GM18507 (cell line): ENCODE data around the gene ADAMTSL2.

ENCODE experiments used
- DNase-seq: peaks from one replicate; pipeline ENCODE4 v3.0.0; 2011; ENCODE audit warnings: low read depth; ENCODE audit not compliant: insufficient read length; ENCODE audit errors: extremely low spot score
- FAIRE-seq: peaks from 2 replicates; lab custom pipeline; 2011; peaks lifted over from hg19 to GRCh38; lab: Jason Lieb, UNC

The ADAMTSL2 gene

GRCh38 chr9:133568186-133568585 lies 33.7 kb downstream of the ADAMTSL2 start:
- FAIRE-seq: no peak

DNA sequence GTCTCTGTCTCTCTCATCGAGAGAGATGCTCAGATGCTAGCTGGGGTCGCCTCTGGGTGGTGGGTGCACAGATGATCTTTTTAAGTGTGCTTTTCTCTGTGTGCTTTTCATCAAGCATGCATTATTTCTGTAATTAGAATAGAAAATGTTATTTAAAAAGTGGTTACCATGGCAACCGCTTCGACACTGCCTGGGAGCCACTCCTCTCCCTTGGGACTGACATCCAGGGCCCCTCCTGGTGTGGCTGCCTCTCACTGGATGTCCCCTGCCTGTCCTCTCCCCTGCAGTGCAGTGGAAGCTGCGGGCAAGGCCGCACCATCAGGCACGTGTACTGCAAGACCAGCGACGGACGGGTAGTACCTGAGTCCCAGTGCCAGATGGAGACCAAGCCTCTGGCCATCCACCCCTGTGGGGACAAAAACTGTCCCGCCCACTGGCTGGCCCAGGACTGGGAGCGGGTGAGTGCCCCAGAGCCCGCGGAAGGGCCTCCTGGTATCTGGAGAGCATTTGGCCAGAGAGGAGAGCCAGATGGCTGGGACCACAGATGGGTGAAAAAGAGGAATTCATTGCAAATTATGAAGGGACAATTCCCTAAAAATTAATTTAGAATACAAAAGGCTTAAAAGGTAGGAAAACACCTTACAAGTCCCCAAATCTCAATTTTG lies 34.7 kb downstream of the ADAMTSL2 start:
- no peak for FAIRE-seq

More at GRCh38 chr9:133568186-133568585, 33.7 kb downstream of the ADAMTSL2 start:
- no peak for DNase-seq

DNA sequence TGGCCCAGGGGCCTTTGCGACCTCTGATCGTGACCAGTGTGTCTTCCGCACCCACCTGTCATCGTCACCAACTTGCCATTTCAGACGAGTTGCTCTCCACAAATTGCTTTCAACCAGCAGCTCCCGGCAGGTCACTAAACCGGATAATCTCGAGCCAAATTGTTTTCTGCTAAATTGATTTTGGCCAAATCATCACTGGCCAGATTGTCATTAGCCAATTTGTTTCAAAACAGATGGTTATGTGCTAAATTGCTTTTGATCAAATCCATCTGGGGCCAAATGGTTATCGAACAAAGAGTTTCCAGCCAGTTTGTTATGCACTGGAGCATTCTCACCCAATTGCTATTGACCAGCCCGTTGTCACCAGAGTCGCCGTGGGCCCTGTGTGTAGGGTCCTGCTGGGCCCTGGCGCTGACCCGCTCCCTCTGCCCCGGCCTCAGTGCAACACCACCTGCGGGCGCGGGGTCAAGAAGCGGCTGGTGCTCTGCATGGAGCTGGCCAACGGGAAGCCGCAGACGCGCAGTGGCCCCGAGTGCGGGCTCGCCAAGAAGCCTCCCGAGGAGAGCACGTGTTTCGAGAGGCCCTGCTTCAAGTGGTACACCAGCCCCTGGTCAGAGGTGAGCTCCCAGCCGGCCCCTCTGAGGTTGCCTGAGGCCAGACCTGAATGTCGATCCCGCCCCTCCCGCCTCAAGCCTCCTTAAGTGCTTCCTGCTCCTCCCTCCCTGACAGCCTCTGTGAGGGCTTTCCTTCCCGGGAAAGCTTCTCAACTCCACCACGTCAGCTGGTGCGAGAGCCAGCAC lies 35.6 kb downstream of the ADAMTSL2 start:
- DNase-seq: no peak
- FAIRE-seq: no peak

More for the DNA sequence above, 34.7 kb downstream of the ADAMTSL2 start:
- no peak for DNase-seq

DNA sequence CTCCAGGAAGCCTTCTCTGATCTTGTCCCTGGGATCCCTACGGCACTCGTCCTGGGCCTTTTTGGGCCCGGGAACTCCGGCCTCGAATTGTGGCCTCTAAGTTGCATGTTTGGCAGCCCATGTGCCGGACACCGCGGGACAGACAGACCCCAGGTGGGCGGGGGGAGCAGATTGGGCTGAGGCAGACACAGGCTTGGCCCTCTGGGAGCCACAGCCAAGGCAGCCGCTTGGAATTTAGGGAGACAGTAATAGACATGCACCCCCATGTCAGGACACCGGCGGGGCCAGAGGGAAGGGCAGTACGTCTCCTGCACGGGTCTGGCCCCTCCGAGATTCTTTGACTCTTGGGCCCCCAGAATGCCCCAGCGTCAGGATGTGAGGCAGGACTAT lies 36.2 kb downstream of the ADAMTSL2 start:
- FAIRE-seq: no peak
- DNase-seq: no peak

GRCh38 chr9:133571391-133571890 lies 36.9 kb downstream of the ADAMTSL2 start:
- no peak for DNase-seq

DNA sequence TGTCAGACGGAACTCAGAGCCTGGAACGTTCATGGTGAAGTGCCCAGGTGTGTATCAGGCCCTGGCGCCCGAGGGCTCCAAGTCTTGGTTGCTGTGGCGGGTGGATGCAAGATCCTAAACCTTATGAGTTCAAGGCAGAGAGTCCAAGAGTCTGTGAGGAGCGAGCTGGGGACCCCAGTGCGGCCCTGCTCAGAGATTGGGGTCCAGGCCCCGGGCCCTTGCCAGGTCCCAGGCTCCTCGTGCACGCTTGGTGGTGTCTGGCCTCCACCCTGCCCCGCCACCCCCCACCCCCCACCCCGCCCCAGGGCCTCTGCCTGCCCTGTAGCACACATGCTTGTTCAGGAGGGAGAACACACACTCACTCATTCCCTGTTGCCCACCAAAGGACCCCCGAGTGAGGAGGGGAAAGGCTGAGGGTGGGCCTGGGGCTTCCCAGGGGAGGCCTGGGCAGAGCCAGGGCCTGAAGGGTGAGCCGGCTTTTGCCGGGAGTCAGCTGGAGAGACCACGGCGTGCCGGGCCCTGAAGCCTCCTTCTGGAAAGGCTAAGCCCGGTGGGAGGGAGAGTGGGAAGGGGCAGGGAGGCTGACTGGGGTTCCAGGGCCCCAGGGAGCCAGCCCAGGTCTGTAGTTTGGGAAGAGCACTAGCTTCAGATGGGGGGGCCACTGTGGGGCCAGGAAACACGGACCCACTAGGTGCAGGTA lies 37.5 kb downstream of the ADAMTSL2 start:
- no peak for DNase-seq

More at GRCh38 chr9:133571391-133571890, 36.9 kb downstream of the ADAMTSL2 start:
- no peak for FAIRE-seq

DNA sequence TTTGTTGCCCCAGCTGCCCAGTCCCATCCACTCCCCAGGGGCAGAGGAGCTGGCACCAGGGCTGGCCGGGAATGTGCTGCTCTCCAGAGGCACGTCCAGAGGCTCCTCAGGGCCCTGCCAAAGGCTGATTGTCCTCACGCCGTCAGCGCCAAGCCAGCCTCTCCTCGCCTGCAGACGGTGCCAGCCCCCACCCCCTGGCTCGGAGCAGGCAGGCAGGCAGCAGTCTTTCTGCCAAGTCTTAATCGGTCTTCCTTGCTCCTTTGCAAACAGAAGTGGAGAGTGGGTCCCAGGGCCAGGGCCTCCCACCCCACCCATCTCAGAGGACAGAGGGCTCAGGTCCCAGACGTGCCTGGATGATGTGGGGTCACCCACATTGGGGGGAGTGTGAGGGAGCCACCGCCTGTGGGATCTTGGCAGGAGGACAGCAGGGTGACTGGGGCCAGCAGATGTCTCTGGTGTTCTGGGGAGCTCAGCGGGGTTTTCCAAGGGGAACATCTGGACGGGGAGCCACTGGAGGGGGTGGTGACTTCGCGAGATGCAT lies 38.4 kb downstream of the ADAMTSL2 start:
- DNase-seq: no peak
- no peak for FAIRE-seq

More for the DNA sequence above, 37.5 kb downstream of the ADAMTSL2 start:
- FAIRE-seq: no peak

GRCh38 chr9:133573791-133574515 lies 39.4 kb downstream of the ADAMTSL2 start:
- FAIRE-seq (no peak), DNase-seq (no peak)

- DNase-seq: no peak
- no peak for FAIRE-seq
Measured at GRCh38 chr9:133574771-133575170, 40.3 kb downstream of the ADAMTSL2 start.

GRCh38 chr9:133575186-133576030 lies 40.9 kb downstream of the ADAMTSL2 start:
- DNase-seq (no peak), FAIRE-seq (no peak)

GRCh38 chr9:133576031-133576874 lies 41.7 kb downstream of the ADAMTSL2 start:
- no peak for DNase-seq
- FAIRE-seq: no peak

DNA sequence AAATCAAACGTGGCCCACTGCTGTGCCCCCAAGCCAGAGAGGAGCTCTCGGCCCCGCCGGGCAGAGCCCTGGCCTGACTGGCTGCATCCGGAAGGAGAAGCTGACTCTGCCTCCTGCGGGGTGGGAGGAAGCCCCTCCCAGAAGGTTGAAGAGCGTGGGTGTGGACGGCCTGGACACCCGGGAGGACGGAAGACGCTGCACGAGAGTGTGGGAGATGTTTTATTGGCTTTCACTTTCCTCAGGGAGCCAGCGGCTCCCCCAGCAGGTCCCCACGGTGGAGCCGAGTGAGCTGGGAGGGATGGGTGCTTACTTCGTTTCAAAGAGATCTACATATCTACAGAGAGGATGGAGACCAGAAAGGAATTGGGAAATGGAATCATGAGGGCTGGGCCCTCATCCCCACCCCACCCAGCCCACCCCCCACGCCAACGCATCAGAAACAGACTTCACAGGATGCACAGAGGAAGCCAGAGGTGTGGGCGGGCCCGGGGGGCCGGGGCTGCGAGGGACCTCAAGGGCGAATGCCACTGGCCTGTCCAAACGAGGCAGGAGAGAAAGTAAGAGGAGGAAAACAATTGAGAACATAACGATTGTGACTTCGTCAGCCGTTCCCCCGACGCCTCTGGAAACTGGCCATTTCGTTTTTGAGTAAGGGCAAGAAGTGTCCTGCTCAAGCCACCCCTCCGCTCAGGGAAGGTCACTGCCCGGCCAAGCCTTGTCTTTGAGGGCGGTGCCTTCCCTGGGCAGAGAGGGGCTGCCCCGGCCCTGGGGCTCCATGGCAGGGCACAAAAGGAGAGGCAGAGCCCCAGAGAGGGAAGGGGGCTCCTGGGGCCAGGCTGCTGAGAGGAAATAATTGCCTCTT lies 42.6 kb downstream of the ADAMTSL2 start:
- DNase-seq: no peak
- FAIRE-seq: no peak

GRCh38 chr9:133577737-133578112 lies 43.2 kb downstream of the ADAMTSL2 start:
- no peak for FAIRE-seq
- no peak for DNase-seq

- FAIRE-seq (no peak), DNase-seq (no peak)
Measured at GRCh38 chr9:133578524-133579441, 44.3 kb downstream of the ADAMTSL2 start.

DNA sequence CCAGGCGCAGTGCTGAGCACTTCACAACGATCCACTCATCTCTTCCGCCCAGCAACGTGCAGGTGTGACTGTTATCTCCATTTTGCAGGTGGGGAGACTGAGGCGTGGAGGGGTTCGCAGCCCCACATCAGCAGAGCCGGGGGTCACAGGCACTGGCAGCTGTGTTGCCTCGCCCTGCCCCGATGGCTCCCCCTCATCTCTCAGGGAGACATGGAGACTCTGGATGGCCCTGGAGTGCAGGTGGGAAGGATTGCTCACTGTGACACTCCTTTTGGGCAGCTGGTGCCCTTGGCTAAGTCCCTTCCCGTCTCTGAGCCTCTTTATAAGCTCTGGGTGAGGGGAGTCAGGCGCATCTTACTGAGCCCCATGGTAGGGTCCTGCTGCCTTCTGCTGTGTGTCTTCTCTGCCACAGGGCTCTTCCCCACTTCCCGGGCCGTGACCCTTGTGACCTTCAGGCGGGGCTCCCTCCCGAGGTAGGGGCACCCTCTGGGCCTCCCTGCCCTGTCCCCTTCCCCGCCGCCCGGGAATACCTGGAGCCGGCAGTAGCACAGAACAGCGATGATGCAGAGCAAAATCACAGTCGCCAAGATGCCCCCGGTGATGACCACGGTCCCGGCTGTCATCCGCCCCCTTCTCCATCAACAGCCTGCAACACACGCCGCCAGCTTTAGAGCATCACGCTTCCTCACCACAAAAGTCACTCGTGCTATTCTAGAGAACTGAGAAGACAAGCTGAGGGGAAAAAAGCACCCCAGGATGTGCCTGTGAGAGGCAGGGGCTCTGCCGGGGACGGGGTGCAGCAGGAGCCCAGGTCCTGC lies 45.3 kb downstream of the ADAMTSL2 start:
- no peak for FAIRE-seq
- no peak for DNase-seq
